ENCODE results near the gene PPIB. TPM values are rescaled to one million over a fixed set of nuclear protein-coding genes. Genes with fewer than 3 reads are reported as not detected.

PPIB gene
- total RNA-seq, 4 donors from 2014 or later = 168 to 290 (median 214) TPM

DNA sequence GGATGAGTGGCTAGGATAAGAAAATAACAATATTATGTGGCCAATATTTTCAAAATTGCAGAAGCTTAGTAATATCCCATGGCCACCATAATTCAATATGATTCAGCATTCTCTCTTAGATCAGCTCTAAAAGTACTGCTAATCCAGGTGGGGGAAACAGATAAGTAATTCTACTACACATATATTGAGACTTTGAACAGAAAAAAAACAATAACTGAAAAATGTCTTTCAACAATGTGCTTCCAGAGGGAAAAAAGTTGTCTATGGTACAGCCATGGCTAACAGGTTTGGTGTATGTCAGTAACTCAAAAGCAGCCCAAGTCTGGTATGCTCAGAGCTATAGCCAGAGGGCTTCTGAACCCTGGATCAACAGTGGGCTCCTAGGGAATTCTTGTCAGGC lies 42.4 kb upstream of the PPIB start:
- Histone ChIP-seq H3K4me3 (no peak overlapping the region), H3K27ac (no peak overlapping the region), H3K27me3 (no peaks in the 10 kb centered on the region), H3K4me1 (no peaks in the 10 kb centered on the region), H3K36me3 (peaks cover 0 to 58% (median 14%) of the 10 kb centered on the region in 3 donors), H3K9me3 (no peaks in the 10 kb centered on the region)
- no peak for TF ChIP-seq EP300 (IDR thresholded peaks at IDR 0.05)
- TF ChIP-seq POLR2A (IDR thresholded peaks at IDR 0.05) = no peak
- TF ChIP-seq, protein P1, sequence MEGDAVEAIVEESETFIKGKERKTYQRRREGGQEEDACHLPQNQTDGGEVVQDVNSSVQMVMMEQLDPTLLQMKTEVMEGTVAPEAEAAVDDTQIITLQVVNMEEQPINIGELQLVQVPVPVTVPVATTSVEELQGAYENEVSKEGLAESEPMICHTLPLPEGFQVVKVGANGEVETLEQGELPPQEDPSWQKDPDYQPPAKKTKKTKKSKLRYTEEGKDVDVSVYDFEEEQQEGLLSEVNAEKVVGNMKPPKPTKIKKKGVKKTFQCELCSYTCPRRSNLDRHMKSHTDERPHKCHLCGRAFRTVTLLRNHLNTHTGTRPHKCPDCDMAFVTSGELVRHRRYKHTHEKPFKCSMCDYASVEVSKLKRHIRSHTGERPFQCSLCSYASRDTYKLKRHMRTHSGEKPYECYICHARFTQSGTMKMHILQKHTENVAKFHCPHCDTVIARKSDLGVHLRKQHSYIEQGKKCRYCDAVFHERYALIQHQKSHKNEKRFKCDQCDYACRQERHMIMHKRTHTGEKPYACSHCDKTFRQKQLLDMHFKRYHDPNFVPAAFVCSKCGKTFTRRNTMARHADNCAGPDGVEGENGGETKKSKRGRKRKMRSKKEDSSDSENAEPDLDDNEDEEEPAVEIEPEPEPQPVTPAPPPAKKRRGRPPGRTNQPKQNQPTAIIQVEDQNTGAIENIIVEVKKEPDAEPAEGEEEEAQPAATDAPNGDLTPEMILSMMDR (IDR thresholded peaks at IDR 0.05) = no peak
- DNase-seq (ENCODE audit: low spot score in 2 of 2) = no peak

DNA sequence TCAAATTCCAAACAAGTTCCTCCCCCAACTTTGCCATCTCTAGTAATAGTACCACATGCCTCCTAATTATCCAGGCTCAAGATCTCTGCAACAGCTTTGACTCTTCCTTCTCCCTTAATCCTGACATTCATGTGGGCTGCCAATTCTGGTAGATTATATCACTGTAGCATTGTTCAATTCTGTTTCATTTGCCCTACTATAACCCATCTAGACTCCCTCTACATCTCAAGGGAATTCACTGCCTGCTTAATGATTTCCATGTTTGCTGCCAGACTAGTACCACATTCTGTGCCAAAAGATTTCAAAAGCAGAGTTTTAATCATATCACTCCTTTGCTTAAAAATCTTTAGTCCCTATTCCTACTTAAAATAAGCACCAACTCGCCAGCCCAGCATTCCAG lies 34.6 kb upstream of the PPIB start:
- peaks cover 0 to 47% (median 5%) of the 10 kb centered on the region in 3 donors for H3K36me3 ChIP-seq
- 52 to 67% methylated on average over 1 of the region's 1 CpG for WGBS, 2 donors
- H3K9me3 ChIP-seq = no peaks in the 10 kb centered on the region
- peaks cover 0 to 13% (median 0%) of the 10 kb centered on the region in 4 donors for H3K4me1 ChIP-seq
- peak in 1 of 2 donors; percentile 18 for TF ChIP-seq EP300 (IDR thresholded peaks at IDR 0.05)
- TF ChIP-seq, protein P1 (IDR thresholded peaks at IDR 0.05) = no peak
- H3K27ac ChIP-seq = no peak overlapping the region
- DNase-seq (ENCODE audit: low spot score in 2 of 2) = peak in 1 of 2 donors; percentile 5
- no peak overlapping the region for H3K4me3 ChIP-seq
- H3K27me3 ChIP-seq = no peaks in the 10 kb centered on the region

GRCh38 chr15:64193971-64194370 lies 31.1 kb upstream of the PPIB start:
- H3K4me3 ChIP-seq = no peak overlapping the region
- TF ChIP-seq POLR2A (IDR thresholded peaks at IDR 0.05) (no peak), EP300 (IDR thresholded peaks at IDR 0.05) (no peak)
- TF ChIP-seq, protein P1 (IDR thresholded peaks at IDR 0.05) = no peak
- no peaks in the 10 kb centered on the region for H3K27me3 ChIP-seq
- DNase-seq (ENCODE audit: low spot score in 2 of 2) = no peak
- H3K4me1 ChIP-seq = peaks cover 0 to 13% (median 0%) of the 10 kb centered on the region in 4 donors
- WGBS, 2 donors = 85 to 90% methylated on average over 6 of the region's 6 CpGs
- peaks cover 0 to 25% (median 0%) of the 10 kb centered on the region in 3 donors for H3K36me3 ChIP-seq
- no peaks in the 10 kb centered on the region for H3K9me3 ChIP-seq
- H3K27ac ChIP-seq = no peak overlapping the region

DNA sequence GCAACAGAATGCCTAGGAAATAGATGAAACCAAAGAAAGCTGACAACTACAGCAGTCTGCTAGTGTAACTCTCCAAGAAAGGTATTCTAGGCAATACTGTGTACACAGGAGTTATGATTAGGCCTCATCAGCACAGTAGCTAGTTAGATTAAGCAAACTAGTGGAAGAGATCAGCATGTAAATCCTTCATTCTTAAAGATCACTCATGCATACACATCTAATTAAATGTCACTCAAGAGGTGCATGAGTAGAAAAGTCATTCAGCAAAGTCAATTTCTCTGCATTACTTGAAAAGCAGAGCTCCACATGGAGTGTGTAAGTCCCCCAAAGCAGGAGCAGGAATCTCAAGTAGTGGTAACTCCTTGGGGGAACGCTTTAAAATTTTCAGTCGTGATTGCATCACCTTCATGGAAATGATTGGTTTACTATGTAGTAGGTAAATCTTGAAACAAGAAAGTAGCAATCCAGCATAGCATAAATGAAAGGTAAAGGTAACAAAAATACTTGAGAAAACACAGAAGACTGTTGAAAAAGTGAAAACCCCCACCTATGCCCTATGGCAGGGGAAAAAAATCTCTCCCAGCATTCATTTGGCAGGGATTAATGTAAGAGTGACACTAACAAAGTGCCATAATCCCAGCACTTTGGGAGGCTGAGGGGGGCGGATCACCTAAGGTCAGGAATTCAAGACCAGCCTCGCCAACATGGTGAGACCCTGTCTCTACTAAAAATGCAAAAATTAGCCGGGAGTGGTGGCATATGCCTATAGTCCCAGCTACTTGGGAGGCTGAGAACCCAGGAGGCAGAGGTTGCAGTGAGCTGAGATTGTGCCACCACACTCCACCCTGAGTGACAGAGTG lies 29.4 kb upstream of the PPIB start:
- DNase-seq (ENCODE audit: low spot score in 2 of 2) = no peak
- WGBS, 2 donors = 93 to 95% methylated on average over 5 of the region's 5 CpGs

More for the DNA sequence above, 29.4 kb upstream of the PPIB start:
- H3K4me1 ChIP-seq = peaks cover 0 to 5% (median 0%) of the 10 kb centered on the region in 4 donors
- TF ChIP-seq EP300 (IDR thresholded peaks at IDR 0.05) (no peak), POLR2A (IDR thresholded peaks at IDR 0.05) (no peak)
- TF ChIP-seq, protein P1 (IDR thresholded peaks at IDR 0.05) = no peak
- no peaks in the 10 kb centered on the region for H3K9me3 ChIP-seq
- no peaks in the 10 kb centered on the region for H3K27me3 ChIP-seq
- H3K27ac ChIP-seq = no peak overlapping the region
- peaks cover 0 to 37% (median 0%) of the 10 kb centered on the region in 3 donors for H3K36me3 ChIP-seq
- no peak overlapping the region for H3K4me3 ChIP-seq
